GM23248 (cell line): ENCODE results near the gene AKAP12.

Experiments
- EZH2 ChIP-seq: fragments of 200-600 bp; sonication (generic); IDR thresholded peaks from 2 replicates; pipeline ENCODE4 v1.6.1; 2018; ENCODE audit warnings: antibody characterized with exemption, mild to moderate bottlenecking; ENCODE audit not compliant: insufficient read depth, poor library complexity, severe bottlenecking
- EZH2phosphoT487 ChIP-seq: fragments of 200-600 bp; sonication (generic); IDR thresholded peaks from 2 replicates; pipeline ENCODE4 v1.6.1; 2018; ENCODE audit warnings: antibody characterized with exemption, moderate library complexity, mild to moderate bottlenecking, low read depth; ENCODE audit not compliant: insufficient read depth

- TF ChIP-seq EZH2 (no peak), EZH2phosphoT487 (no peak)
These were observed 84.7 kb downstream of the AKAP12 start for GRCh38 chr6:151324488-151324825.
